HCT116 (cell line): ENCODE measurements around the gene TPM3. TPM values are rescaled to one million over a fixed set of nuclear protein-coding genes. Genes with fewer than 3 reads are reported as not detected.

Experiments used
- ATAC-seq: fragments of 200-7000 bp; cut with Tn5 transposase; 2 replicates; pipeline ENCODE4 v1.9.1; 2020; ENCODE audit warnings: mild to moderate bottlenecking, moderate library complexity
- BruUV-seq: library from RNA; stranded (reverse); fragments of 400-500 nt; replicated peaks from 2 replicates; lab custom pipeline; 2021; lab: Mats Ljungman, UMichigan
- CTCF ChIA-PET: fragments of 300-600 bp; sonication (Branson Sonifier 250); formaldehyde crosslinking; loops from one replicate; lab custom pipeline; 2021; ENCODE audit warnings: antibody characterized with exemption; lab: Charles Lee
- POLR2A ChIA-PET: fragments of 300-600, 350-600 bp; sonication (Branson Sonifier 250); formaldehyde crosslinking; loops from one replicate; lab custom pipeline; 2021; ENCODE audit warnings: antibody characterized with exemption; lab: Charles Lee
- RAD21 ChIA-PET, 2 experiments: fragments of 300-600 bp; sonication (Branson Sonifier 250); formaldehyde crosslinking; loops; one replicate each; lab custom pipeline; 2023; ENCODE audit warnings: low total read pairs in 2 of 2; ENCODE audit not compliant: uncharacterized antibody in 2 of 2, unreplicated experiment in 2 of 2, low non-redundant PET in 1 of 2; lab: Charles Lee
- DNase-seq: peaks from one replicate; pipeline ENCODE4 v3.0.0-alpha.2; 2010; ENCODE audit warnings: low read depth, low spot score
- H2AFZ ChIP-seq: fragments of 200-600 bp; shearing (Covaris generic), sonication (generic); 2 replicates; pipeline ENCODE4 v1.6.1; 2017; ENCODE audit warnings: low read depth, mixed run types, mixed read lengths, antibody characterized with exemption, low read length; ENCODE audit not compliant: poor library complexity, severe bottlenecking
- H3K27ac ChIP-seq: 2 replicates; pipeline ENCODE4 v1.5.1; 2012; ENCODE audit warnings: low read depth, low read length
- H3K27me3 ChIP-seq: fragments of 200-600 bp; sonication (generic); 2 replicates; pipeline ENCODE4 v1.6.1; 2016; ENCODE audit warnings: mixed run types, low read length, mixed read lengths; ENCODE audit not compliant: insufficient read depth
- H3K36me3 ChIP-seq, 2 experiments: fragments of 200-500 bp in 1 of 2; fragments of 200-600 bp in 1 of 2; sonication (Bioruptor generic) in 1 of 2; sonication (generic) in 1 of 2; 2 replicates each; pipeline versions ENCODE4 v1.5.1 to v1.6.1; 2014 to 2016; ENCODE audit warnings: low read length in 2 of 2, inconsistent platforms in 1 of 2, mixed read lengths in 1 of 2, mixed run types in 1 of 2; ENCODE audit not compliant: insufficient read depth in 2 of 2, control insufficient read depth in 1 of 2
- H3K4me1 ChIP-seq, 2 experiments: fragments of 200-600 bp in 1 of 2; sonication (generic) in 1 of 2; 2 replicates each; pipeline versions ENCODE4 v1.5.1 to v1.6.1; 2012 to 2017; ENCODE audit warnings: low read length in 2 of 2, inconsistent platforms in 1 of 2, mild to moderate bottlenecking in 1 of 2, mixed read lengths in 1 of 2, mixed run types in 1 of 2, moderate library complexity in 1 of 2; ENCODE audit not compliant: insufficient read depth in 2 of 2, control insufficient read depth in 1 of 2
- H3K4me2 ChIP-seq: fragments of 200-600 bp; sonication (generic); 2 replicates; pipeline ENCODE4 v1.6.1; 2017; ENCODE audit warnings: mixed run types, low read length, mixed read lengths
- H3K4me3 ChIP-seq, 2 experiments: fragments of 200-600 bp in 1 of 2; sonication (generic) in 1 of 2; replicated peaks in 1 of 2; 2 replicates each; pipeline ENCODE4 v1.5.1; 2011 to 2016; ENCODE audit warnings: low read length in 2 of 2, control low read depth in 1 of 2, low read depth in 1 of 2, mild to moderate bottlenecking in 1 of 2, mixed read lengths in 1 of 2, mixed run types in 1 of 2
- H3K79me2 ChIP-seq: fragments of 200-600 bp; sonication (generic); 2 replicates; pipeline ENCODE4 v1.6.1; 2017; ENCODE audit warnings: mild to moderate bottlenecking, mixed run types, low read length, moderate library complexity, mixed read lengths; ENCODE audit not compliant: insufficient read depth
- H3K9ac ChIP-seq: fragments of 200-600 bp; sonication (generic); 2 replicates; pipeline ENCODE4 v1.6.1; 2016; ENCODE audit warnings: low read length, mixed read lengths
- H3K9me2 ChIP-seq: fragments of 200-600 bp; sonication (generic), shearing (Covaris generic); 2 replicates; pipeline ENCODE4 v1.6.1; 2017; ENCODE audit warnings: mixed run types, mild to moderate bottlenecking, moderate library complexity; ENCODE audit not compliant: insufficient read depth
- H3K9me3 ChIP-seq, 2 experiments: fragments of 200-500 bp in 1 of 2; fragments of 200-600 bp in 1 of 2; sonication (Bioruptor generic) in 1 of 2; sonication (generic) in 1 of 2; 2 replicates each; pipeline ENCODE4 v1.6.1; 2014 to 2017; ENCODE audit warnings: low read length in 2 of 2, mixed read lengths in 2 of 2, inconsistent platforms in 1 of 2, low read depth in 1 of 2, mild to moderate bottlenecking in 1 of 2, mixed run types in 1 of 2, moderate library complexity in 1 of 2; ENCODE audit not compliant: control insufficient read depth in 1 of 2, insufficient read depth in 1 of 2
- H4K20me1 ChIP-seq: fragments of 200-600 bp; sonication (generic), shearing (Covaris generic); 2 replicates; pipeline ENCODE4 v1.6.1; 2017; ENCODE audit warnings: mixed run types, mild to moderate bottlenecking, moderate library complexity; ENCODE audit not compliant: insufficient read depth
- CBX3 ChIP-seq: IDR thresholded peaks from 2 replicates; pipeline ENCODE4 v1.6.1; 2012; ENCODE audit warnings: low read depth
- CEBPB ChIP-seq: IDR thresholded peaks from 2 replicates; pipeline ENCODE4 v1.6.1; 2012; ENCODE audit warnings: low read depth
- CTCF ChIP-seq, 3 experiments: fragments of 200-600 bp in 1 of 3; sonication (generic) in 1 of 3; IDR thresholded peaks in 2 of 3; conservative IDR thresholded peaks in 1 of 3; 2 replicates each; pipeline ENCODE4 v1.5.1; 2012 to 2017; ENCODE audit warnings: low read depth in 2 of 3, low read length in 2 of 3, antibody characterized with exemption in 1 of 3, borderline replicate concordance in 1 of 3, control low read depth in 1 of 3, mild to moderate bottlenecking in 1 of 3, mixed read lengths in 1 of 3, mixed run types in 1 of 3, moderate library complexity in 1 of 3; ENCODE audit not compliant: insufficient read depth in 1 of 3
- EGR1 ChIP-seq: IDR thresholded peaks from 2 replicates; pipeline ENCODE4 v1.6.1; 2012; ENCODE audit warnings: low read depth
- EZH2 ChIP-seq: fragments of 200-600 bp; sonication (generic); IDR thresholded peaks from 2 replicates; pipeline ENCODE4 v1.6.1; 2017; ENCODE audit warnings: antibody characterized with exemption, mixed run types
- FOSL1 ChIP-seq: IDR thresholded peaks from 2 replicates; pipeline ENCODE4 v1.6.1; 2012; ENCODE audit warnings: low read depth
- MAX ChIP-seq: IDR thresholded peaks from 2 replicates; pipeline ENCODE4 v1.6.1; 2012
- POLR2A ChIP-seq: IDR thresholded peaks from 2 replicates; pipeline ENCODE4 v1.7.0; 2011; ENCODE audit warnings: borderline replicate concordance; ENCODE audit not compliant: insufficient read depth, insufficient read length; ENCODE audit errors: extremely low read depth
- POLR2AphosphoS5 ChIP-seq: IDR thresholded peaks from 2 replicates; pipeline ENCODE4 v1.6.1; 2011; ENCODE audit warnings: mild to moderate bottlenecking, low read depth, low read length, moderate library complexity
- RAD21 ChIP-seq: IDR thresholded peaks from 2 replicates; pipeline ENCODE4 v1.6.1; 2012; ENCODE audit warnings: low read depth, mild to moderate bottlenecking
- REST ChIP-seq: IDR thresholded peaks from 2 replicates; pipeline ENCODE4 v1.6.1; 2012; ENCODE audit warnings: low read depth
- SIN3A ChIP-seq: IDR thresholded peaks from 2 replicates; pipeline ENCODE4 v1.6.1; 2012; ENCODE audit warnings: low read depth
- SP1 ChIP-seq: IDR thresholded peaks from 2 replicates; pipeline ENCODE4 v1.6.1; 2012; ENCODE audit warnings: low read depth
- ZFX ChIP-seq: fragments of 450-650 bp; IDR thresholded peaks from 2 replicates; pipeline ENCODE4 v1.6.1; 2017
- ZNF274 ChIP-seq: fragments of 200-500 bp; sonication (Bioruptor generic); IDR thresholded peaks from 2 replicates; pipeline ENCODE4 v1.6.1; 2014; ENCODE audit warnings: mild to moderate bottlenecking, low read depth, low read length, inconsistent platforms
- intact Hi-C: fragments of 100-400 bp; cut with micrococcal nuclease; formaldehyde crosslinking; loops from 2 replicates; pipeline ENCODE4 v1.10.0; 2022
- total RNA-seq: library from RNA; stranded (reverse); gene quantifications from one replicate; pipeline ENCODE4 v1.2.1, GENCODE V29; 2021; ENCODE audit not compliant: unreplicated experiment

The TPM3 gene
- total RNA-seq, 1 experiment from 2014 or later, result 457 TPM

- TF ChIP-seq MAX (peak; percentile 99), POLR2A (peak; percentile 52), CBX3 (no peak; the same call in 1 of the 2 replicates), POLR2AphosphoS5 (peak; percentile 84), FOSL1 (no peak), SP1 (peak; percentile 86), SIN3A (peak; percentile 90), EZH2 (no peak), REST (no peak), CEBPB (no peak), RAD21 (no peak)
Measured at GRCh38 chr1:154220071-154220969, 28.4 kb upstream of the TPM3 start, which contains the start of gene UBAP2L (continued).

- BruUV-seq, result no TSS peak
- intact Hi-C loops, result no loop called here
- H3K36me3 ChIP-seq, result peaks cover 10 to 29% of the 10 kb centered on the region in 2 experiments; a peak in 2 of 4 replicates
- H3K4me3 ChIP-seq, result peak overlapping the region; percentile 81 to 99
- DNase-seq (no peak), ATAC-seq (no peak)
- peak overlapping the region; percentile 95 for H3K9ac ChIP-seq
- ChIA-PET POLR2A (interaction anchor here (1.5 kb wide), 1 partner anchor 15 kb away, joined by 4 read pairs; no protein-coding TSS in a partner anchor), RAD21 (no interaction called here), CTCF (interaction anchor here (1.3 kb wide), 1 partner anchor 18 kb away, joined by 3 read pairs; no protein-coding TSS in a partner anchor)
- no peaks in the 10 kb centered on the region for H3K27me3 ChIP-seq
- peaks cover 3% of the 10 kb centered on the region; the same call in 1 of the 2 replicates for H4K20me1 ChIP-seq
- peaks cover 91% of the 10 kb centered on the region for H3K79me2 ChIP-seq
- peak overlapping the region; percentile 85 for H3K4me2 ChIP-seq
- peak overlapping the region; percentile 90 for H3K27ac ChIP-seq
- H3K4me1 ChIP-seq, result peaks cover 8 to 21% of the 10 kb centered on the region in 2 experiments; a peak in 3 of 4 replicates
- no peaks in the 10 kb centered on the region for H3K9me2 ChIP-seq
- H3K9me3 ChIP-seq, result no peaks in the 10 kb centered on the region
- no peak overlapping the region for H2AFZ ChIP-seq
- TF ChIP-seq POLR2AphosphoS5, result no peak
- TF ChIP-seq EGR1, result no peak
- no peak for TF ChIP-seq CTCF (IDR thresholded peaks at IDR 0.05 in 2 of 3, conservative IDR thresholded peaks at IDR 0.05 in 1 of 3; ENCODE audit: borderline replicate concordance in 1 of 3, insufficient read depth in 1 of 3, low read depth in 2 of 3, low read length in 2 of 3)
- no peak for TF ChIP-seq REST
- no peak for TF ChIP-seq FOSL1
- TF ChIP-seq ZFX, result no peak
- TF ChIP-seq ZNF274, result no peak
Measured at GRCh38 chr1:154219541-154219940, 27.6 kb upstream of the TPM3 start.
